Erythroblast (primary cell): Measurements from ENCODE around the gene BFSP1.

Source experiments
- DNase-seq, 2 experiments: peaks; one replicate each; lab custom pipeline; 2025; lab: John Stamatoyannopoulos, UW
- GATA1 ChIP-seq: IDR thresholded peaks from 2 replicates; pipeline ENCODE4 v1.6.1; 2011; ENCODE audit warnings: low read depth, mild to moderate bottlenecking, control low read depth, low read length, moderate library complexity
- POLR2A ChIP-seq: IDR thresholded peaks from 2 replicates; pipeline ENCODE4 v1.6.1; 2011; ENCODE audit warnings: mild to moderate bottlenecking, low read length

BFSP1 gene

DNA sequence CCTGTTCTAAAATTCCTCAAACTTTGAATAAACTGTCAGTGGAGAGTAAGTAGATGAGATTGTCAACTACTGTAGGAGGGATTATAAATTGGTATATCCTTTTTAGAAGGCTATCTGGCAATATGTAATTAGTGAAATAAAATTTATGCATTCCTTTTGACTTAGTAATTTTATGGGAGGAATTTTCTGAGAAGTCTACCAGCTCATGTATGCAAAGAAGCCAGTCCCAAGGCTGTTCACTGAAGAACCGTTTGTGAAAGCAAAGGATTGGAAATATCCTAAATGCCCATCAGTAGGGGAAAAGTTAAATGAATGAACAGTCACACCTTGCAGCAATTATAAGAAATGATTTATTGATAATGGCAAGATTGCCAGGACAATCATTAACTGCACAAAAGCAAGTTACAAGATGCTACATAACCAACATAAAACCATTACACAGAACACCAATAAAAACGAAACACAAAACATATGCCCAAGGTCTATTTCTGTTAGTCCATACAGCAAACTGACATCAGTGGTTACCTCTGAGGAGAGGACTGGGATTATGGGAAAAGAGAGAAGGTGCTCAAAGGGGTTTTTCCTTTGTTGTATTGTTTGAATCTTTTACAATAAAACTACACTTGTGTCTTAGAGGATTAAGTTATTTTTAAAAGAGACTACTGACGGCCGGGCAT is 34.1 kb upstream of the BFSP1 start:
- no peak for DNase-seq
- TF ChIP-seq GATA1 (no peak), POLR2A (no peak)

DNA sequence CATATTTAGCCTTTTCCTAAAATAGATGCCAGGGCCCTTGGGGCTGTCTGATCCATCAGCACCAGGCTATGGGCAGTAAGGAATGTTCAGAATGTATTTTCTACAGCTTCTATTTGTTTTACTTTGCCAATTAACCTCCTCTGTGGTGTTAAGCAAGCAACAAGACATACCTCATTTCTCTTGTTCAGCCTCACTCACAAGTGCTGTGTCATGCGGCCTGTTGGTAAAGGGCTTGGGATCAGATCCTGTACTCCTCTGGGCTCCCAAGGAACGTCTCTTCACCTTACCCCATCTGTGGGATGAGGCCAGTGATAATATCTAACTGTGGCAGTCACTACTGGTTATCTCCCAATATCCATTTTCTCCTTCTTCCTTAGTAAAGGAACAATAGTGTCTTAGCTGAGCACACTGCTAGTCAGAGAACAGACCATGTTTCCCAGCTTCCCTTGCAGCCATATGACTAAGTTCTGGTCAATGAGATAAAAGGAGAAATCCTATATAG is 31.7 kb upstream of the BFSP1 start:
- TF ChIP-seq POLR2A, result no peak
- no peak for TF ChIP-seq GATA1
- DNase-seq, result peak; percentile 20 to 22

DNA sequence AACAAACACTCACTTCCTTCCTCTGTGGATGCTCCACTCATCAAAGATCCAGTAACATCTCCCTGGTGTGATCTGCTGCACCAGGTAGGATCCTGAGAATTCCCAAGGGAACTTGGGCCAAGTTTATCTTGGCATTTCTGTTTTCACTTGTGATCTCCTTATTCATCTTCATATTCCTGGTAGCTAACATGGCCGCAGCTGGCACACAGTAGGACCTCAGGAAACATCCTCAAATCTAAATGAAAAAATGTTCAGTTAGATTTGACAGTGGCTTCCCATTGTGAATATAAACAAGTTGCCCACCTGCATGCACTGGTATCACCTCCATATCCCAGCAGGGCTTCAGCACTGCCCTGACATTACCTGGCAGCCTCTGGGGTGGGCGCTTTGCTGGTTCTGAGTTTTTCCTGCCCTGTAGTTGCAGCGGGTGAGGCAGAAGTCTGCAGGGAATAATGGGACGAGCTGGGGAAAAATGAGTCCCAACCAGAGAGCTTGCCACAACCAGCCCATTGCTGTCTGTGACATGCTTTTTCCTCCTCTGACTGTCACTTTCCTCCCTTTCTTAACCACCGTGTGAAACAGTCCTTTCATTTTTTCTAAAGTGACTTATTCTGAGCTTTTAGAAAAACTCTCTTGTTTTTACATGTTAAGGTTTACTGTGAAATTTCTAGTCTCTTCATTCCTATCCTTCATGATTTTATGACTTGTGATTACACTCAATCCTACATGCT is 29.3 kb upstream of the BFSP1 start:
- no peak for TF ChIP-seq POLR2A

DNA sequence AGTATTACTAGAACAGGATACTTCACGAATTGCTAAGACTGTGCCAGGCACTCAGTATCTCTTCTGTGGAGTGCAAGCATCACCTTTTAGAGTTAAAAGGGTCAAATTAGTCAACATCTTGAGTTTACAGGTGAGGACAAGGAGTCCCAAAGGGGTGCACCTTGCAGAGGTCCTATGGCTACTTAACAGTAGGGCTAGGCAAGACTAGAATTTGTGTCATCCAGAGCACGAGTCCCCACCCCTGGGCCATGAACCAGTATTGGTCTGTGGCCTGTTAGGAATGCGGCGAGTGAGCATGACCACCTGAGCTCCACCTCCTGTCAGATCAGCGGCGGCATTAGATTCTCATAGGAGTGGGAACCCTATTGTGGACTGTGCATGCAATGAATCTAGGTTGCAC is 28.2 kb upstream of the BFSP1 start:
- DNase-seq, result no peak
- TF ChIP-seq POLR2A, result no peak
- TF ChIP-seq GATA1, result no peak

More for the DNA sequence above, 29.3 kb upstream of the BFSP1 start:
- no peak for DNase-seq

DNA sequence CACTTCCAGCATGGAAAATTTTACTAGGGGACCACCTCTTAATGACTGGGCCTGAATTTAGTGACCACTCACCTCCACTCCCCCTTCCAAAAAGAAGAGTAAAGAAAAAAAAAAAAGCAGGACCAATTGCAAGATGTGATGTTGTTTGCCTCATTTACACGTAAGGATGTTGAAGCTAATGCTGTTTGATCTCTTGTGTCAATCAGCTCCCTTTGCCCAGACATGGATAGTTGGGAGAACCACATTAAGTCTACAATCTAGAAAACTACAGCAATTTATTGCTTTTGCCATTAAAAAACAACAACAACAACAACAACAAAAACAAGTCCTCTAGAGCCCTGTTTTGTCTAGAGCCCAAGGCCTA is 27.7 kb upstream of the BFSP1 start:
- TF ChIP-seq GATA1 (no peak), POLR2A (peak; percentile 5)
- DNase-seq, result no peak

DNA sequence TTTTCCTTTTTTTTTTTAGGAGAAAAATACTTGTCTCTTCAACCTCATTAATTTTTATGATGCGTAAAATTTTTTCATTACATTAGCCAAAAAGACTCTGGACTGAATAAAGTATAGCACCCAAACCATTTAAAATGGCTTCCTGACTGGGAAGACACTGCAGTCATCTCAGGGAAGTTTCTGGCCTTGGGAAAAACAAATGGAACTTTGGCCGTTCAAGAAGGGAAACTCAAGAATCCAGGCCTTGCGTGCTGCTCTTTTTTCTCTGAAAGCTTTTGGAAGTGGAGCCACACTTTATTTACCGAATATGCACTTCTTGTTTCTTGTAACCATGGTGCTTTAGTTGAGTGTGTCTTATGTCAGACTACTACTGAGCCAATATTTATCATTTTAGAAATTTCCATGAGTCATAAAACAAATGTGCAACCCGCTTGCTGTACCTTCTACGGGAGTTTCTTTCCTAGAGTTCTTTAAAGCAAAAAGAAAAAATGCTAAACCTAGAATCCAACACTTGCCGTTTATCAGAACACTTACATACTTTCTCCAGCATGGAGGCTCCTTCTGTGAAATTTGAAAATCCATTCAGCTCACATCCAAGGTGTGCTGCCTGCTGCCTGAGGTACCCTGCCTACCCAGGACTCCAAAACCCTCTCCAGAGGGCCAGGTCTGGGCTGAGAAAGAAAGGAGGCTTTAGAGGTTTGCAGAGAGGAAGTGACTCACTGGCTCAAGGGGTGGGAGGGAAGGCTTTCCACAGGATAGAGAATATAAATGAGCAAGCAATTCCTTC is 27.2 kb upstream of the BFSP1 start:
- no peak for TF ChIP-seq GATA1
- peak; percentile 41 for TF ChIP-seq POLR2A
- DNase-seq, result no peak

DNA sequence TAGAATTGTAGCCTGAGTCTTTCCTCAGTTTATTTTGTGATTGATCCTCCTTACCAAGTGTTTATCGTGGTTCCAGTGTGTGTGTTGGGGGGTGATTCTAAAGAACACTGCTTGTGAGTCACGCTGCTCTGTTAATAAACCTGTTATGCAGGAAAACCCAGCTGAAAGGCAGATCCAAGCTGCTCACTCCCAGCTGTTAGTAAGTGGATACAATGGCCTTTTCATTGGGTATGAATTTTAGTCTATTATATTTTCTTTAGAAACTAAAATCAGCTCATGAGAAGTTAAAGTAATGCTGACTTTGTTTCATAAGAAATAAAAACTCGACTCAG is 26.5 kb upstream of the BFSP1 start:
- DNase-seq, result no peak

DNA sequence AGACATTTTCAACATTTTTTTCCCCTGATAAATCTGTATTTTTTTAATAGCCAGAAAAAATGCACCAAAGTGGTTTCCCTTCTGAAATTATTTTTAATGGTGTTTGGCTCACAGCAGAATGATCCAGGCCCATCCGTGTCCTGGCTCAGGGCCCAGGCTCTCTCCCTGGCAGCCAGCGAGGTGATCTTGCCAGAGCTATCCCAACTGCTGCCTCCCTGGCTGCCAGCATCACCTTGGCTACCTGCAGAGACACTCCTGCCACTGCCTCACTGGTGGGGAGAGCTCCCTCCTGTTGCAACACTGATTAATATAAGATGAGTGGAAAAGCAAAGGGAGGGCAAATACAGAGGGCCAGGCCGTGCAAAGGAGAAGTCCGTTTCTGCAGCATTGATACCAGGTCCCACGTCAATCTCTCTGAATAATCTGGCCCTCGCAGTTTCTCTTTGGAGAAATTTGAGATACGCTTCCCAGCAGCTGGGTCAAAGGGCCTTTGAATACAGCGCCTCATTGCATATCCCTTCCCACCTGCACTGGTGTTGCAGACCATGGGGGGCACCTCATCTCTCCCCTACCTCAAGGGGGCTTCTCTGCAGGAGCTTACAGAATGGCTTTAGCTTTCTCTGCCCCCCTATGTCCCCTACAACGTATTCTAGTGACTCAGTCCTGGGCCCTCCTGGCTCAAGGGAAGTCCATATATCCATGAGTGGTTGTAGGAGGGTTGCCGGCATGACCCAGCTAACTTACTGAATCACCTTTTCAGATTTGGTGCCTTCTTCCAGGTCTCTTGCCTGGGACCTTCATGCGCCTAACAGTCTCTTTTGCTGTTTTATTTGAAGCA is 25.9 kb upstream of the BFSP1 start:
- no peak for DNase-seq
- TF ChIP-seq GATA1 (no peak), POLR2A (no peak)

More for the DNA sequence above, 26.5 kb upstream of the BFSP1 start:
- TF ChIP-seq POLR2A (no peak), GATA1 (no peak)

DNA sequence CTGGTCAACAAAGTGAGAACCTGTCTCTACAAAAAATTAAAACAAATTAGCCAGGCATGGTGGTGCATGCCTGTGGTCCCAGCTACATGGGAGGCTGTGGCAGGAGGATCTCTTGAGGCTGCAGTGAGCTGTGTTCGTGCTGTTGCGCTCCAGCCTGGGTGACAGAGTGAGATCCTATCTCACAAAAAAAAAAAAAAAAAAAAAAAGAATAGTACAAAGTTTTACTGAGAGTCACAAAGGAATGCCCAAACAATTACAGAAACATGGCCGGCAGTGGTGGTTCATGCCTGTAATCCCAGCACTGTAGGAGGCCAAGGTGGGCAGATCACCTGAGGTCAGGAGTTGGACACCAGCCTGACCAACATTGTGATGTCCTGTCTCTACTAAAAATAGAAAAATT is 23.9 kb upstream of the BFSP1 start:
- TF ChIP-seq POLR2A (no peak), GATA1 (no peak)
- DNase-seq, result no peak

DNA sequence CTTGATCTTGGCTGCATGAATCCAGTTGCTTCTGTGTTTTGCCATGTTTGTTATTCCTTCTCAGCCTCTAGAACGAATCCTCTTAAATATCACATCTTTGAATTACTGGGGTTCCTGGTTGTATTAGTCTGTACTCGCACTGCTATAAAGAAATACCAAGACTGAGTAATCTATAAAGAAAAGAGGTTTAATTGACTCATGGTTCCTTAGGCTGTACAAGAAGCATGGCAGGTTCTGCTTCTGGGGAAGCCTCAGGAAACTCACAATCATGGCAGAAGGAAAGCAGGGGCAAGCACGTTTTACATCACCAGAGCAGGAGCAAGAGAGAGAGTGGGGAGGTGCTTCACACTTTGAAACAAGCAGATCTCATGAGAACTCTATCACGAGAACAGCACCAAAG is 18.0 kb upstream of the BFSP1 start:
- no peak for DNase-seq
- TF ChIP-seq GATA1, result no peak
- no peak for TF ChIP-seq POLR2A

DNA sequence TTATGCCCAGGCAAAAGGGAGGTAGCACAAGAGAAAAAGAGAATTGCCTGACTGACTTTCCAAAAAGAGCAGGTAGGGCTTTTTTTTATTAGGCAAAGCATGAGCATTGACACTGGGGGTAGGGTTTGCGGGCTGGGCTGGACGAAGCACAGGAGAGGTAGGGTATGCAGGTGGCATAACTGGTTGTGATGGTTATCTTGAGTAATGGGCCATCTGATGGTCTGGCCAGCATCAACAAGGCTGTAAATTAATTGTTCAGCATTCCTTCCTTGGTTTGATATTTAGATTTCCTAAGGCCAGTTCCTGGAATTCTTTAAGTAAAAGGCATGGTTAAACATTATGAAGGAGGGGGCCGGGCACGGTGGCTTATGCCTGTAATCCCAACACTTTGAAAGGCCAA is 13.9 kb upstream of the BFSP1 start:
- TF ChIP-seq GATA1 (no peak), POLR2A (no peak)
- DNase-seq, result no peak

DNA sequence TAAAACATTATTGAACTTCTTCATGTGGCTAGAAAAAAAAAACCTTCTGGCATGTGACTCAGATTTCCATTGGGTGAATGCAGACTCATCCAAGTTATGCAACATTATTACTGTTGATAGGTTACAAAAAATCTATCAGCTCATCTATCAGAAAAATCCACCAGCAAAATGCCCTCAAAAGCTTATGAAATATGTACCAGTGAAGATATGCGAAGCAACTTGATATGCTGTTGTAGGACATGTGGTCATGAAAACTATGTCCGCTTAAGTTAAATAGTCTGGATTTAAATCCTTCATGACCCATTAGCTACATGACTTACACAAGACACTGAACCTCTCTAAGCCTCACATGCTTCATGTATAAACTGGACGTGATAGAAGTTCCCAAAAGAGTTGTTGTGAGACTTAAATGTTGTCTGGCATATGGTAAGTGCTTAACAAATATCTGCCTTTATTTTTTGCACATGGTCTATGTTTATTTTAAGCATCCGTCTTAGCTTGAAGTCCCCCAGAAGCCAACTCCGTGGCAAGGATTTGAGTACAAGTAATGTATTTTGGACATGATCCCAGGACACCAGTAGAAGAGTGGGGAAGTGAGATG is 12.5 kb upstream of the BFSP1 start:
- no peak for DNase-seq
- TF ChIP-seq GATA1, result no peak
- TF ChIP-seq POLR2A, result no peak

DNA sequence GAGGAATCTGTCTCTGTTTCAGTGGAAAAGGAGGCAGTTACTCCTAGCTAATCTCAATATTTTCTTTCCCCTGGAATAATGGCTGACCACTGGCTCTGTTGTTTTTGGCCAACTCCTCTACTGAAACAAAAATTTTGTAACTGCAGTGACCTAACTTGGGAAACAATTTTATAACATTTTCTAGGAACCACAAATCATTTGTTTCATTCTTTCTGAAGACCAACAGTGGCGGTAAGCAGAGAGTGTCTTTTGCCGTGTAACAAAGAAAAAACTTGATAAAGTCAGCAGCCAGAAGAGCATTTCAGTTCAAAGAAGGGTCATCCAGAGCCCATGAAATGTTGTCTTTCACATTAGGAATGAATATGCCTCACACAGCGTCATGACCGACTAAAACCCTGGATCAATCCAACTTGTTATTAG is 11.8 kb upstream of the BFSP1 start:
- no peak for DNase-seq
- TF ChIP-seq POLR2A (no peak), GATA1 (no peak)
